Nephron (organoid): ENCODE data around the gene PLXNA4.

ENCODE experiments used
- H3K27ac Mint-ChIP-seq, 3 experiments: 2 replicates each; pipeline ENCODE4 v1.8.0; 2020; ENCODE audit warnings: mixed read lengths in 3 of 3, mild to moderate bottlenecking in 2 of 3, moderate library complexity in 1 of 3
- H3K27me3 Mint-ChIP-seq: 2 replicates; pipeline ENCODE4 v1.8.0; 2021; ENCODE audit warnings: low read depth, mild to moderate bottlenecking, moderate library complexity, mixed read lengths
- H3K36me3 Mint-ChIP-seq: 2 replicates; pipeline ENCODE4 v1.8.0; 2020; ENCODE audit warnings: low read depth, mixed read lengths
- H3K4me1 Mint-ChIP-seq: 2 replicates; pipeline ENCODE4 v1.8.0; 2020; ENCODE audit warnings: mixed read lengths
- H3K4me3 Mint-ChIP-seq, 3 experiments: 2 replicates each; pipeline ENCODE4 v1.8.0; 2020; ENCODE audit warnings: mild to moderate bottlenecking in 3 of 3, mixed read lengths in 3 of 3, moderate library complexity in 2 of 3
- H3K9me3 Mint-ChIP-seq: 2 replicates; pipeline ENCODE4 v1.8.0; 2020; ENCODE audit warnings: mixed read lengths
- TF ChIP-seq, protein P1 (sequence below), 3 experiments: fragments of 200-600 bp; sonication (generic); IDR thresholded peaks; one replicate each; pipeline ENCODE4 v1.5.0; 2021; ENCODE audit warnings: antibody characterized with exemption in 3 of 3; ENCODE audit not compliant: unreplicated experiment in 3 of 3

PLXNA4 gene

DNA sequence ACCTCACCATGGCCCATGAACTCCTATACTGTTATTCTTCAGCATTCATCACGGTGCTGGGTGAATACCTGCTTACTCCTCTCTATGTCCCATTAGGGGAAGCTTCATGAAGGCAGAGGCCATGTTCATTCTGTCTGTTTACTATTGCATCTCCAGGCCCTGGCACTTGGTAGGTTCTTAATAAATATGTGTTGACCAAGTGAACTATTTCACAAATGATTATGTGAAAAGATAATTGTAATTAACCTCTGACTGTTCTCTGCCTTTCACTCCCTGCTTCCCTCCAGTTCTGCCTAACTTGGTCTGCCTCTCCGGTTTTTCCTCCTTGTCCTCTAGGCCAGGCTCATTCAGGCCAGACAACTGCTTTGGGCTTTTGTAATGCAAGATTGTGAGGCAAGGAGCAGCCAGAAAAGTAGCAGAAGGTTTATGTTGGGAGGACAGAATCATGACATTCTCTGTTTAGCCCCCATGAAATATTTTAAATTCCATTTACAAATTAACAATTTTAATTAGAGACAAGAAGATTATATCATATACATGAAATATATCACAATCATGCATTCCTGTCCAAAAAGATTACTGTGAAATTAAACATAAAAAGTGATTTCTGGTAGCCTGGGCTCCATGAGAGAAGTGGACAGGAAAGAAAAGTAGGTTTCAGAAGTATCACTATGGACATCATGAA is 42.1 kb upstream of the PLXNA4 start:
- TF ChIP-seq, protein P1, sequence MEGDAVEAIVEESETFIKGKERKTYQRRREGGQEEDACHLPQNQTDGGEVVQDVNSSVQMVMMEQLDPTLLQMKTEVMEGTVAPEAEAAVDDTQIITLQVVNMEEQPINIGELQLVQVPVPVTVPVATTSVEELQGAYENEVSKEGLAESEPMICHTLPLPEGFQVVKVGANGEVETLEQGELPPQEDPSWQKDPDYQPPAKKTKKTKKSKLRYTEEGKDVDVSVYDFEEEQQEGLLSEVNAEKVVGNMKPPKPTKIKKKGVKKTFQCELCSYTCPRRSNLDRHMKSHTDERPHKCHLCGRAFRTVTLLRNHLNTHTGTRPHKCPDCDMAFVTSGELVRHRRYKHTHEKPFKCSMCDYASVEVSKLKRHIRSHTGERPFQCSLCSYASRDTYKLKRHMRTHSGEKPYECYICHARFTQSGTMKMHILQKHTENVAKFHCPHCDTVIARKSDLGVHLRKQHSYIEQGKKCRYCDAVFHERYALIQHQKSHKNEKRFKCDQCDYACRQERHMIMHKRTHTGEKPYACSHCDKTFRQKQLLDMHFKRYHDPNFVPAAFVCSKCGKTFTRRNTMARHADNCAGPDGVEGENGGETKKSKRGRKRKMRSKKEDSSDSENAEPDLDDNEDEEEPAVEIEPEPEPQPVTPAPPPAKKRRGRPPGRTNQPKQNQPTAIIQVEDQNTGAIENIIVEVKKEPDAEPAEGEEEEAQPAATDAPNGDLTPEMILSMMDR (IDR thresholded peaks at IDR 0.05; ENCODE audit: unreplicated experiment in 3 of 3) = no peak
- Mint-ChIP-seq H3K27me3 (peaks cover 30% of the 10 kb centered on the region), H3K27ac (no peak overlapping the region), H3K36me3 (no peaks in the 10 kb centered on the region), H3K4me3 (no peak overlapping the region), H3K4me1 (peaks cover 11% of the 10 kb centered on the region), H3K9me3 (no peaks in the 10 kb centered on the region)

DNA sequence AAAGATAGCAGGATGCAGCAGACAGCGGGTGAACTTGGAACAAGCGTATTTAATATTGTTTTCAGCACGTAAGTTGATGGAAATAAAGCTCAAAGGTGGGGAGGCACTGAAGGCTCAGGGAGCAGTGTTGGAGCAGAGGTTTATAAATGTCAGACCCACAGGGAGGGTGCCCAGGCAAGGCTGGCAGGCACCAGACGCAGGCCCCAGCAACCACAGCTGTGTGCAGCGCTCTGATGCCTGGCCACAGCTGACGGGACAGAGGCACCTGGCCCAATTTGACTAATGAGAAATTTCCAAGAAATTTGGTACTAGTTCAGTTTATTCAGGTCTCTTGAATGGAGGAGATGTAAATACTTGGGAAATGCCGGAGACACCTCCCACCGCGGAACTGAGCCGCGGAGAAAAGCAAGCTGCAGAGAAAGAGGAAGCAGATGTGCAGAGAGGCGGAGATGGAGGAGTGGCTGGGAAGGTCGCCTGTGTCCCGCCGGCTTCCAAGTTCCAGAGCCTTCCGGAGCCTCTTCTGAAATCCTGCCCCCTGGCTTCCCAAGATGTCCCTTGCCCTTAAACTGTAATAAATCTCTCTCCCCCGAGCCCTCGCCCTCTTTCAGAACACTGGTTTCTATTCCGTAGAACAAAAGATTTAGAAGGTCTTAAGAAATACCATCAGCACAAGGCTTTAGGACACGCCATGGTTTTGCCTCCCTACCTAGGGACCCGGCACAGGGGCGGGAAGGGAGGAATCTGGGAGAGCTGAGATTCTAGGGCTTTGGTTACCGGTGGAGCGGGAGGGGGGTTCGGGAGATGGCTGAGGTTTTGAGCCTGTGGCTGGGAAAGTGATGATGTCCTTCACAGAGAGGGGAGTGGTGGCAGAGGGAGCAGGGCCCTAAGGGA is 38.4 kb upstream of the PLXNA4 start:
- Mint-ChIP-seq H3K4me3 (peak overlapping the region; percentile 76 to 79 (median 79)), H3K9me3 (no peaks in the 10 kb centered on the region), H3K27ac (peak overlapping the region in 2 of 3 experiments; percentile 53 to 63), H3K4me1 (peaks cover 11% of the 10 kb centered on the region), H3K27me3 (peaks cover 45% of the 10 kb centered on the region), H3K36me3 (no peaks in the 10 kb centered on the region)
- TF ChIP-seq, protein P1 (IDR thresholded peaks at IDR 0.05; ENCODE audit: unreplicated experiment in 3 of 3) = peak; percentile 18 to 38 (median 21)

DNA sequence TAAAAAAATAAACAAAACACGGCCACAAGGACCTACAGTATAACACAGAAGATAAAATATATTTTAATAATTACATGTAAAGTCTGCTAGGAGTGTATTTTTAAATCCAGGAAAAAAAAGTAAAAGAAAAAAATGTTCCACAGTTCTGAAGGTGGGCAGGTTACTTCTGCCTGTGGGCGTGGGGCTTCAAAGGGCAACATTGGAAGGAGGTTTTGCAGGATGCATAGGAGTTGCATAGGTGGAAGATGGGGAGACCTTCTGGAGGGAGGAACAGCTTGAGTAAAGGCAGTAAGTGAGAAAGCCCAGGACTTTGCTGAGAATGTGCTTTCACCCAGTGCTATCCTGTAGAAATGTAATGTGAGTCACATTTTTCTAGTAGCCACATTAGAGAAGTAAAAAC is 37.5 kb upstream of the PLXNA4 start:
- no peaks in the 10 kb centered on the region for H3K36me3 Mint-ChIP-seq
- H3K9me3 Mint-ChIP-seq = no peaks in the 10 kb centered on the region
- TF ChIP-seq, protein P1 (IDR thresholded peaks at IDR 0.05; ENCODE audit: unreplicated experiment in 3 of 3) = no peak
- H3K4me3 Mint-ChIP-seq = peak overlapping the region; percentile 16 to 39 (median 17)
- no peak overlapping the region for H3K27ac Mint-ChIP-seq
- H3K4me1 Mint-ChIP-seq = peaks cover 11% of the 10 kb centered on the region
- H3K27me3 Mint-ChIP-seq = peaks cover 45% of the 10 kb centered on the region

DNA sequence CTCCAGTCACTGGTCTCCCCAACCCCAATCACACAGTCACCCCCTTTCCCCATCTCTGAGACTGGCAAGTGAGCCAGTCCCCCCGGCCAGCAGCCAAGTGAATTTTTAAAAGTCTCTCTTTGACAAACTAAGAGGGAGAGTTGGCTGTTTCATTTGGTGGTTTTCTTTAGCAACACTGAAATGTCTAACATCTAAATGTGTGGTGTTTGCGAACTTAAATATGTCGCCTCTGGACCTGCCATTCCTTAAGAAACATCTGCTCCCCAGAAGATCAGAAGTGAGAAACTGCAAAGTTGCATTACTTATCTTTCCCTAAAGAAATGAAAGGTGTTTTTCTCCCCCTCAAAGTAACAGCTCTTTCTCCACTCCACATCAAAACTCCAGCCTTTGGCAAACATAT is 34.7 kb upstream of the PLXNA4 start:
- TF ChIP-seq, protein P1 (IDR thresholded peaks at IDR 0.05; ENCODE audit: unreplicated experiment in 3 of 3) = no peak
- Mint-ChIP-seq H3K27ac (no peak overlapping the region), H3K9me3 (no peaks in the 10 kb centered on the region), H3K27me3 (peaks cover 40% of the 10 kb centered on the region), H3K36me3 (no peaks in the 10 kb centered on the region), H3K4me3 (no peak overlapping the region), H3K4me1 (peaks cover 11% of the 10 kb centered on the region)

DNA sequence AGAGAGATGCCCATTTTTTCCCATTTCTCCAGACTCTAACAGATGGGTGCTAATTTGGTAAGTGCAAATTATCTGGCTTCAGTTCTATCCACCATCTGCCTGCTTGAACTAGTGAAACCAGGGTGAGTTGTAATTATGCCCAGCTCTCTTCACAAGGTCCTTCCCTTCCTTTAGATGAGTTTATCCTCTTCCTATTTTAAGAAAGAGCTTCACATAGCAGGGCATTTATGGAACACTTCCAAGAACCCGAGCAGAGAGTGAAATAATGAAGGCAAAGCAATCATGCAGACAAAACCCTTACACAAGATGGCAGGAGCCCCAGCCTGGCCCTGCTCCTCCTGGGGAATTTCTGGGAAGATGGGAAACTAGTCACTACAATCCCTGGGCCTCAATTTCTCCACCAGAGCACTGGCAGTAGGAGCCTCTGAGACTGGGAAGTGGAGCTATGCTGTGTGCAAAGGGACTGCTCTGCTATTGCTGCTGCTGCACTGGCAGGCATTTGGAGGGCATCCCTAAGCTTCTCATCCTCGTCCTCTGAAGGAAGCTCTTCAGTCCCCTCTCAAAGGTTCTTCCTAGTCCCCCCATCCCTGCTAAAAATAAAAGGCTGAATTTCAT is 33.7 kb upstream of the PLXNA4 start:
- TF ChIP-seq, protein P1 (IDR thresholded peaks at IDR 0.05; ENCODE audit: unreplicated experiment in 3 of 3) = no peak
- no peaks in the 10 kb centered on the region for H3K9me3 Mint-ChIP-seq
- H3K27ac Mint-ChIP-seq = no peak overlapping the region
- H3K4me3 Mint-ChIP-seq = no peak overlapping the region
- H3K36me3 Mint-ChIP-seq = no peaks in the 10 kb centered on the region
- H3K27me3 Mint-ChIP-seq = peaks cover 32% of the 10 kb centered on the region
- H3K4me1 Mint-ChIP-seq = peaks cover 10% of the 10 kb centered on the region
